ENCODE results near the gene TTF2. TPM values are rescaled to one million over a fixed set of nuclear protein-coding genes. Genes with fewer than 3 reads are reported as not detected.

Gene TTF2
- total RNA-seq, 2 donors from 2014 or later, result 11.2 to 11.6 TPM

DNA sequence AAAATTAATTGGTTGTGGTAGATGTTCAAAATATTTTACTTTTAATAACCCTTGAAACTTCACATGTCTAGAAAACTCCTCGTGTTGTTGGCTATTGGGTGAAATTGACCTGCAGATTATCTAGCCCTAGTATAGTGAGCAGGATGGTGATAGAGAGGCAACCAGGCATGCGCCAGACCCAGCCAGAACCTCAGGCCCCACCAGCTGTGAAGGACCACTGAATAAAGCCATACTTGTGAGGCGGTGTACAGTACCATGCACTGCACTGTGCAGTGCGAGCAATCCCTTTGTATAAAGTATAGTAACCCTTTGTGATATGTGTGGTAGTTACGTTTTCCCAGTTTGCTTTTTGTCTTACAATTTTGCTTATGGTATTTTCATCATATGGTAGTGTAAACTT lies 8.5 kb downstream of the TTF2 start:
- no peaks in the 10 kb centered on the region for H3K4me1 ChIP-seq (replicated peaks)
- 91% methylated on average over 5 of the region's 5 CpGs for WGBS
- intact Hi-C loops (cut with DNase I), result loop anchor here (2.0 to 10.0 kb wide), 3 partner anchors 60 to 684 kb away; no protein-coding TSS in a partner anchor
- no peak overlapping the region for H3K4me3 ChIP-seq
- no peak overlapping the region for H3K27ac ChIP-seq
- H3K36me3 ChIP-seq, result no peaks in the 10 kb centered on the region
- no peaks in the 10 kb centered on the region for H3K27me3 ChIP-seq (replicated peaks; ENCODE audit: insufficient read depth)
- DNase-seq (ENCODE audit: low spot score), result no peak
- no peaks in the 10 kb centered on the region for H3K9me3 ChIP-seq
- no peak for TF ChIP-seq POLR2AphosphoS5 (IDR thresholded peaks at IDR 0.05)
- no peak for TF ChIP-seq CTCF (IDR thresholded peaks at IDR 0.05)
- no peak for TF ChIP-seq POLR2A (IDR thresholded peaks at IDR 0.05)

DNA sequence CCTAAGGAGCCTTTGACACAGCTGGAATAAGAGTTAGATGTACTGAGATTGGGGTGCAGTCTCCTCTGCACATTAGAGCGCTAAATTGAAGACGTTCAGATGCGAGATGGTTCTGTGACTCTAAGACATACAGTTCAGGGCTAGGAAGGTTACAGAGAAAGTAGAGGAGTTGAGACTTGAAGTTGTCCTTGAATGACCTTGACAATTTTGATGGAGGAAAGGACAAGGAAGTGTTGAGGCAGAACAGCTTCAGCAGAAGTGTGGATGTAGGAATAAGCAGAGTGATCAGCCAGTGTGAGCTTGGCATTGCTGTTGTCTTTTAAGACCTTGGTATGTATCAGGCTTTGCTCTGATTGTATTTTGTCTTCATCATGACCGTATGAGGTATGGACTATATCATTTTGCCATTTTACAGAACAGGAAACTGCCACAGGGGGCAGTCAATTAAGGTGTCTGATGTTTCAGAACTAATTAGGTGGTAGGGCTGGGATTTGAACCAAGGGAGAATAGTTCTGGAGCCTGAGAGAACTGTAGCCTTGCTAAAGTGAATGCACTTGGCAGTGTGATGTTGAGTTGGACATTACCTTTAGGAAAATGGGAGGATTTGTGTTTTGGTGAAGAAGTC lies 9.2 kb downstream of the TTF2 start:
- intact Hi-C loops (cut with DNase I), result loop anchor here (2.0 to 10.0 kb wide), 3 partner anchors 59 to 683 kb away; no protein-coding TSS in a partner anchor
- WGBS, result 91% methylated on average over 4 of the region's 4 CpGs
- no peak for DNase-seq (ENCODE audit: low spot score)
- H3K27ac ChIP-seq, result no peak overlapping the region
- H3K36me3 ChIP-seq, result no peaks in the 10 kb centered on the region
- no peaks in the 10 kb centered on the region for H3K4me1 ChIP-seq (replicated peaks)
- H3K9me3 ChIP-seq, result no peaks in the 10 kb centered on the region
- H3K4me3 ChIP-seq, result no peak overlapping the region
- TF ChIP-seq CTCF (IDR thresholded peaks at IDR 0.05), result no peak
- no peak for TF ChIP-seq POLR2A (IDR thresholded peaks at IDR 0.05)
- TF ChIP-seq POLR2AphosphoS5 (IDR thresholded peaks at IDR 0.05), result no peak
- no peaks in the 10 kb centered on the region for H3K27me3 ChIP-seq (replicated peaks; ENCODE audit: insufficient read depth)

- Histone ChIP-seq H3K4me1 (replicated peaks) (no peaks in the 10 kb centered on the region), H3K9me3 (no peaks in the 10 kb centered on the region), H3K4me3 (no peak overlapping the region), H3K27ac (no peak overlapping the region), H3K27me3 (replicated peaks; ENCODE audit: insufficient read depth) (no peaks in the 10 kb centered on the region), H3K36me3 (no peaks in the 10 kb centered on the region)
- no peak for DNase-seq (ENCODE audit: low spot score)
- TF ChIP-seq CTCF (IDR thresholded peaks at IDR 0.05) (no peak), POLR2AphosphoS5 (IDR thresholded peaks at IDR 0.05) (no peak)
- 85% methylated on average over 2 of the region's 2 CpGs for WGBS
- intact Hi-C loops (cut with DNase I), result no loop called here
Measured at GRCh38 chr1:117070124-117070523, 10.0 kb downstream of the TTF2 start.

- 99% methylated on average over 5 of the region's 5 CpGs for WGBS
- Histone ChIP-seq H3K9me3 (no peaks in the 10 kb centered on the region), H3K4me3 (no peak overlapping the region), H3K36me3 (no peaks in the 10 kb centered on the region), H3K27ac (no peak overlapping the region), H3K4me1 (replicated peaks) (no peaks in the 10 kb centered on the region), H3K27me3 (replicated peaks; ENCODE audit: insufficient read depth) (no peaks in the 10 kb centered on the region)
- intact Hi-C loops (cut with DNase I), result no loop called here
- TF ChIP-seq POLR2A (IDR thresholded peaks at IDR 0.05) (no peak), POLR2AphosphoS5 (IDR thresholded peaks at IDR 0.05) (no peak), CTCF (IDR thresholded peaks at IDR 0.05) (no peak)
- no peak for DNase-seq (ENCODE audit: low spot score)
Measured at GRCh38 chr1:117076648-117077047, 16.5 kb downstream of the TTF2 start.

GRCh38 chr1:117077267-117077666 lies 17.1 kb downstream of the TTF2 start:
- Histone ChIP-seq H3K9me3 (no peaks in the 10 kb centered on the region), H3K27ac (no peak overlapping the region), H3K36me3 (no peaks in the 10 kb centered on the region), H3K4me3 (no peak overlapping the region), H3K4me1 (replicated peaks) (no peaks in the 10 kb centered on the region), H3K27me3 (replicated peaks; ENCODE audit: insufficient read depth) (no peaks in the 10 kb centered on the region)
- 46% methylated on average over 3 of the region's 3 CpGs for WGBS
- TF ChIP-seq POLR2AphosphoS5 (IDR thresholded peaks at IDR 0.05) (no peak), CTCF (IDR thresholded peaks at IDR 0.05) (no peak), POLR2A (IDR thresholded peaks at IDR 0.05) (no peak)
- no peak for DNase-seq (ENCODE audit: low spot score)
- intact Hi-C loops (cut with DNase I), result no loop called here
